HG03025 (cell line): Measurements from ENCODE around the gene PGS1.

Experiments used
- ATAC-seq: cut with Tn5 transposase; IDR thresholded peaks from one replicate; pipeline ENCODE4 v1.9.1; 2021; ENCODE audit warnings: mild to moderate bottlenecking, moderate library complexity; ENCODE audit not compliant: unreplicated experiment, low FRiP score

PGS1 gene

GRCh38 chr17:78346605-78347250, 31.7 kb upstream of the PGS1 start:
- no peak for ATAC-seq

- ATAC-seq, result no peak
Observed at GRCh38 chr17:78347453-78347852, 31.0 kb upstream of the PGS1 start.

GRCh38 chr17:78348055-78348770, 30.2 kb upstream of the PGS1 start:
- no peak for ATAC-seq

GRCh38 chr17:78349891-78350642, 28.4 kb upstream of the PGS1 start:
- no peak for ATAC-seq

- no peak for ATAC-seq
Observed at GRCh38 chr17:78351449-78352006, 26.9 kb upstream of the PGS1 start.

- ATAC-seq, result no peak
Observed at GRCh38 chr17:78353834-78354233, 24.6 kb upstream of the PGS1 start.

GRCh38 chr17:78355045-78355641, 23.3 kb upstream of the PGS1 start:
- ATAC-seq, result no peak

- no peak for ATAC-seq
Observed at GRCh38 chr17:78355701-78356100, 22.7 kb upstream of the PGS1 start.

GRCh38 chr17:78356101-78356713, 22.2 kb upstream of the PGS1 start:
- ATAC-seq, result peak; percentile 46

GRCh38 chr17:78357177-78357586, 21.3 kb upstream of the PGS1 start:
- no peak for ATAC-seq

- no peak for ATAC-seq
Observed at GRCh38 chr17:78357672-78358537, 20.5 kb upstream of the PGS1 start.

GRCh38 chr17:78358538-78359320, 19.7 kb upstream of the PGS1 start:
- no peak for ATAC-seq

- ATAC-seq, result no peak
Observed at GRCh38 chr17:78359321-78359996, 19.0 kb upstream of the PGS1 start.

- no peak for ATAC-seq
Observed at GRCh38 chr17:78359997-78360370, 18.5 kb upstream of the PGS1 start, which contains the start of gene SOCS3. TSS of gene SOCS3 (minus strand) at chr17:78360077. CDS start at chr17:78359095, 982 bp downstream.

GRCh38 chr17:78360371-78361224, 17.9 kb upstream of the PGS1 start:
- ATAC-seq, result no peak

- ATAC-seq, result no peak
Observed at GRCh38 chr17:78361225-78361701, 17.2 kb upstream of the PGS1 start.

GRCh38 chr17:78362232-78362631, 16.2 kb upstream of the PGS1 start:
- ATAC-seq, result no peak
